Measurements from ENCODE around the gene TMTC1.
A peak's percentile ranks its signal among the peaks of the same experiment; 100 is the strongest.

TMTC1 gene

GRCh38 chr12:29580971-29581370, 202.8 kb downstream of the TMTC1 start:
- no peak for TF ChIP-seq TEAD4 (IDR thresholded peaks at IDR 0.05)
- TF ChIP-seq NFIC (IDR thresholded peaks at IDR 0.05) = 0 out of 2 replicates have a peak, but pooled peaks have one; percentile 19
- no peak for TF ChIP-seq ZBTB7A (IDR thresholded peaks at IDR 0.05; ENCODE audit: low read depth)

- TF ChIP-seq NFIC (IDR thresholded peaks at IDR 0.05) (no peak), TEAD4 (IDR thresholded peaks at IDR 0.05) (no peak), MAX (IDR thresholded peaks at IDR 0.05) (no peak), RAD21 (IDR thresholded peaks at IDR 0.05; ENCODE audit: low read depth) (no peak), USF1 (IDR thresholded peaks at IDR 0.05) (no peak), YY1 (IDR thresholded peaks at IDR 0.05; ENCODE audit: low read depth) (no peak), TAF1 (IDR thresholded peaks at IDR 0.05; ENCODE audit: low read depth) (no peak), REST (IDR thresholded peaks at IDR 0.05; ENCODE audit: low read depth) (no peak), EGR1 (IDR thresholded peaks at IDR 0.05) (no peak), CEBPB (IDR thresholded peaks at IDR 0.05) (no peak), FOXM1 (IDR thresholded peaks at IDR 0.05; ENCODE audit: borderline replicate concordance, low read depth) (no peak), ZBTB7A (IDR thresholded peaks at IDR 0.05; ENCODE audit: low read depth) (no peak), CREB1 (IDR thresholded peaks at IDR 0.05; ENCODE audit: low read depth) (no peak), EP300 (IDR thresholded peaks at IDR 0.05; ENCODE audit: borderline replicate concordance) (no peak), TCF12 (IDR thresholded peaks at IDR 0.05; ENCODE audit: low read depth) (no peak)
Measured at GRCh38 chr12:29578731-29579130, 205.0 kb downstream of the TMTC1 start.

GRCh38 chr12:29578070-29578469, 205.7 kb downstream of the TMTC1 start:
- no peak for TF ChIP-seq TEAD4 (IDR thresholded peaks at IDR 0.05)
- no peak for TF ChIP-seq RAD21 (IDR thresholded peaks at IDR 0.05; ENCODE audit: low read depth)
- TF ChIP-seq CREB1 (IDR thresholded peaks at IDR 0.05; ENCODE audit: low read depth) = no peak
- no peak for TF ChIP-seq EGR1 (IDR thresholded peaks at IDR 0.05)

- no peak for TF ChIP-seq TCF12 (IDR thresholded peaks at IDR 0.05; ENCODE audit: low read depth)
- TF ChIP-seq FOXM1 (IDR thresholded peaks at IDR 0.05; ENCODE audit: borderline replicate concordance, low read depth) = no peak
- TF ChIP-seq EGR1 (IDR thresholded peaks at IDR 0.05) = no peak
- no peak for TF ChIP-seq USF1 (IDR thresholded peaks at IDR 0.05)
- TF ChIP-seq TAF1 (IDR thresholded peaks at IDR 0.05; ENCODE audit: low read depth) = no peak
- no peak for TF ChIP-seq EP300 (IDR thresholded peaks at IDR 0.05; ENCODE audit: borderline replicate concordance)
- TF ChIP-seq NFIC (IDR thresholded peaks at IDR 0.05) = no peak
- no peak for TF ChIP-seq RAD21 (IDR thresholded peaks at IDR 0.05; ENCODE audit: low read depth)
- no peak for TF ChIP-seq REST (IDR thresholded peaks at IDR 0.05; ENCODE audit: low read depth)
- TF ChIP-seq YY1 (IDR thresholded peaks at IDR 0.05; ENCODE audit: low read depth) = no peak
- no peak for TF ChIP-seq TEAD4 (IDR thresholded peaks at IDR 0.05)
- no peak for TF ChIP-seq CREB1 (IDR thresholded peaks at IDR 0.05; ENCODE audit: low read depth)
- TF ChIP-seq MAX (IDR thresholded peaks at IDR 0.05) = no peak
- no peak for TF ChIP-seq ZBTB7A (IDR thresholded peaks at IDR 0.05; ENCODE audit: low read depth)
- TF ChIP-seq CEBPB (IDR thresholded peaks at IDR 0.05) = no peak
Measured at GRCh38 chr12:29574500-29574899, 209.2 kb downstream of the TMTC1 start.

GRCh38 chr12:29572938-29573337, 210.8 kb downstream of the TMTC1 start:
- TF ChIP-seq ZBTB7A (IDR thresholded peaks at IDR 0.05; ENCODE audit: low read depth) (no peak), YY1 (IDR thresholded peaks at IDR 0.05; ENCODE audit: low read depth) (no peak), CEBPB (IDR thresholded peaks at IDR 0.05) (no peak), USF1 (IDR thresholded peaks at IDR 0.05) (no peak), FOXM1 (IDR thresholded peaks at IDR 0.05; ENCODE audit: borderline replicate concordance, low read depth) (no peak), NFIC (IDR thresholded peaks at IDR 0.05) (no peak), EP300 (IDR thresholded peaks at IDR 0.05; ENCODE audit: borderline replicate concordance) (no peak), TCF12 (IDR thresholded peaks at IDR 0.05; ENCODE audit: low read depth) (no peak), REST (IDR thresholded peaks at IDR 0.05; ENCODE audit: low read depth) (no peak), MAX (IDR thresholded peaks at IDR 0.05) (no peak), TAF1 (IDR thresholded peaks at IDR 0.05; ENCODE audit: low read depth) (no peak), EGR1 (IDR thresholded peaks at IDR 0.05) (no peak), CREB1 (IDR thresholded peaks at IDR 0.05; ENCODE audit: low read depth) (no peak), RAD21 (IDR thresholded peaks at IDR 0.05; ENCODE audit: low read depth) (no peak), TEAD4 (IDR thresholded peaks at IDR 0.05) (no peak)
